MCF 10A (cell line): ENCODE data around the gene IL36B. TPM values are rescaled to one million over a fixed set of nuclear protein-coding genes. Genes with fewer than 3 reads are reported as not detected.

Experiments used
- BruUV-seq: library from RNA; stranded (reverse); fragments of 400-500 nt; replicated peaks from 2 replicates; lab custom pipeline; 2021; lab: Mats Ljungman, UMichigan
- CTCF ChIA-PET: fragments of 300-600 bp; sonication (Branson Sonifier 250); formaldehyde crosslinking; extraction: SDS; loops from one replicate; lab custom pipeline; 2021; ENCODE audit warnings: antibody characterized with exemption, inconsistent platforms; lab: Yijun Ruan, JAX
- POLR2A ChIA-PET: fragments of 300-600, 350-650 bp; sonication (Branson Sonifier 250); formaldehyde crosslinking; extraction: SDS; loops from one replicate; lab custom pipeline; 2020; ENCODE audit warnings: antibody characterized with exemption, inconsistent platforms; lab: Yijun Ruan, JAX
- DNase-seq: peaks from one replicate; pipeline ENCODE4 v3.0.0-alpha.2; 2018; ENCODE audit not compliant: unreplicated experiment
- H3K27ac Mint-ChIP-seq: one replicate; pipeline ENCODE4 v1.8.0; 2022; ENCODE audit warnings: mild to moderate bottlenecking, low read depth, mixed read lengths; ENCODE audit not compliant: unreplicated experiment
- H3K27me3 Mint-ChIP-seq: one replicate; pipeline ENCODE4 v1.8.0; 2022; ENCODE audit warnings: mixed read lengths; ENCODE audit not compliant: insufficient read depth, unreplicated experiment
- H3K36me3 Mint-ChIP-seq: one replicate; pipeline ENCODE4 v1.8.0; 2022; ENCODE audit warnings: mild to moderate bottlenecking, moderate library complexity, mixed read lengths; ENCODE audit not compliant: insufficient read depth, unreplicated experiment
- H3K4me1 Mint-ChIP-seq: one replicate; pipeline ENCODE4 v1.8.0; 2022; ENCODE audit warnings: mixed read lengths; ENCODE audit not compliant: insufficient read depth, unreplicated experiment
- H3K4me3 Mint-ChIP-seq: one replicate; pipeline ENCODE4 v1.8.0; 2022; ENCODE audit warnings: mild to moderate bottlenecking, moderate library complexity, mixed read lengths; ENCODE audit not compliant: unreplicated experiment
- H3K9me3 Mint-ChIP-seq: one replicate; pipeline ENCODE4 v1.8.0; 2022; ENCODE audit warnings: mixed read lengths; ENCODE audit not compliant: unreplicated experiment
- intact Hi-C: fragments of 100-400 bp; cut with micrococcal nuclease; formaldehyde crosslinking; loops from 2 replicates; pipeline ENCODE4 v1.14.1; 2022
- total RNA-seq: library from RNA; stranded (reverse); gene quantifications from 2 replicates; pipeline ENCODE4 v1.2.3, GENCODE V29; 2022
- TF ChIP-seq, protein P1 (sequence below): fragments of 200-600 bp; IDR thresholded peaks from one replicate; pipeline ENCODE4 v1.8.0; 2022; ENCODE audit warnings: antibody characterized with exemption, mild to moderate bottlenecking; ENCODE audit not compliant: unreplicated experiment

Gene IL36B
- total RNA-seq, 1 experiment from 2014 or later: not detected

DNA sequence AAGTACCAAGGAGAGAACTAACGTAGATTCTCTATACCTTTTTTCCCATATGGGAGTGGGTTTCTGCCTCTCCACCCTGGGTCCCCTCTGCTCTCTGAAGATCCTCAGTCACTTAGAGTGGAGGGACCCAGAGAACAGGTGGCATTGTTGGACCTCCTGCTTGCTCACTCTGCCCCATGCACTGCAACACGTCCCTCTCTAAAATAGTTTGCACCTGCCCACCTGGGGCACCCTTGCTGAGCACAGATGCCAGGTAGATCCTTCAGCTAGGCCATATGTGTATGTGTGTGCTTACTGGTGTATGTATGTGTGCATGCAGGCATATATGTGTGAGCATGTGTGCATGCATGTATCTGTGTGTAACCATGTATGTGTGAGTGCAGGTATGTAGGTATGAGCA lies 8.6 kb upstream of the IL36B start:
- Mint-ChIP-seq H3K27ac (no peak overlapping the region), H3K36me3 (peaks cover 6% of the 10 kb centered on the region), H3K27me3 (no peaks in the 10 kb centered on the region), H3K9me3 (no peaks in the 10 kb centered on the region), H3K4me1 (no peaks in the 10 kb centered on the region), H3K4me3 (no peak overlapping the region)
- intact Hi-C loops: no loop called here
- CTCF ChIA-PET: interaction anchor here (0.7 to 1.3 kb wide), 2 partner anchors 15 to 51 kb away, joined by 3 to 4 read pairs; no protein-coding TSS in a partner anchor
- BruUV-seq: no TSS peak
- TF ChIP-seq, protein P1, sequence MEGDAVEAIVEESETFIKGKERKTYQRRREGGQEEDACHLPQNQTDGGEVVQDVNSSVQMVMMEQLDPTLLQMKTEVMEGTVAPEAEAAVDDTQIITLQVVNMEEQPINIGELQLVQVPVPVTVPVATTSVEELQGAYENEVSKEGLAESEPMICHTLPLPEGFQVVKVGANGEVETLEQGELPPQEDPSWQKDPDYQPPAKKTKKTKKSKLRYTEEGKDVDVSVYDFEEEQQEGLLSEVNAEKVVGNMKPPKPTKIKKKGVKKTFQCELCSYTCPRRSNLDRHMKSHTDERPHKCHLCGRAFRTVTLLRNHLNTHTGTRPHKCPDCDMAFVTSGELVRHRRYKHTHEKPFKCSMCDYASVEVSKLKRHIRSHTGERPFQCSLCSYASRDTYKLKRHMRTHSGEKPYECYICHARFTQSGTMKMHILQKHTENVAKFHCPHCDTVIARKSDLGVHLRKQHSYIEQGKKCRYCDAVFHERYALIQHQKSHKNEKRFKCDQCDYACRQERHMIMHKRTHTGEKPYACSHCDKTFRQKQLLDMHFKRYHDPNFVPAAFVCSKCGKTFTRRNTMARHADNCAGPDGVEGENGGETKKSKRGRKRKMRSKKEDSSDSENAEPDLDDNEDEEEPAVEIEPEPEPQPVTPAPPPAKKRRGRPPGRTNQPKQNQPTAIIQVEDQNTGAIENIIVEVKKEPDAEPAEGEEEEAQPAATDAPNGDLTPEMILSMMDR: no peak
- POLR2A ChIA-PET: no interaction called here
- no peak for DNase-seq

DNA sequence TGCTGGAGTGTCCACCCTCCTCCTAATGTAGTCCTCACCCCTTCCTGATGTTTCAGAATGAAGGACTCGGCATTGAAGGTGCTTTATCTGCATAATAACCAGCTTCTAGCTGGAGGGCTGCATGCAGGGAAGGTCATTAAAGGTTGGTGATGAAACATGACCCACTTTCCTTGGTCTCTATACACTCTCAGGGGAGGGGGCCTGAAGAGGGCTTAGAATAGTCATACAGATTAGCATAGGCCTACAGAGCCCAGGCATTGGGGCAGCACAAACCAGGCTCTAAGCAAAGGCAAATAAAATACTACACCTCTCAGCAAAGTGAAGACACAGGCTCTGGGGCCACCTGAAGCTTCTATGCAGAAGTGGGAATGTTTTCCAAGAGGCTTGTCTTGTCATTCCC lies 8.1 kb upstream of the IL36B start:
- POLR2A ChIA-PET: no interaction called here
- intact Hi-C loops: no loop called here
- Mint-ChIP-seq H3K27ac (no peak overlapping the region), H3K36me3 (peaks cover 6% of the 10 kb centered on the region), H3K4me1 (no peaks in the 10 kb centered on the region), H3K27me3 (no peaks in the 10 kb centered on the region), H3K9me3 (no peaks in the 10 kb centered on the region), H3K4me3 (no peak overlapping the region)
- TF ChIP-seq, protein P1: no peak
- no TSS peak for BruUV-seq
- CTCF ChIA-PET: interaction anchor here (0.7 to 1.3 kb wide), 2 partner anchors 14 to 20 kb away, joined by 3 read pairs; no protein-coding TSS in a partner anchor
- no peak for DNase-seq

DNA sequence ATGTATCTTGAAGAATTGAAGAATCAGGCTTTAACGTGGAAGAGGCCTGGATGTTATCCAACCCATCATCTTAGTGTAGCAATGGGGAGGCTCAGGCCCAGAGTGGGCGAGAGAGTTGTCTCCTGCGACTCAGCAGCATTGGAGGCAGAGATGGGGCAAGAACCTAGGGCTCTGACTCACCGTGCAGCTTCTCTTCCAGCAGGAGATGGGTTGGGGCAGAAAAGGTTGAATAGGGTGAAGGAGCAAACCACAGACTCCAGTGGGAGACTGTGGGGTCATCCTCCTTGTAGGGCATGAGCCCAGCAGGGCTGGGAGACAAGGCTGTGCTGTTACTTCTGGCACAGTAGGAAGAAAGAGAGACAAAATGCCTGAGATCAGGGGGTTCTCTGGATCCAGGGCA lies 7.7 kb upstream of the IL36B start:
- TF ChIP-seq, protein P1: no peak
- BruUV-seq: no TSS peak
- Mint-ChIP-seq H3K4me3 (no peak overlapping the region), H3K27me3 (no peaks in the 10 kb centered on the region), H3K27ac (no peak overlapping the region), H3K36me3 (peaks cover 5% of the 10 kb centered on the region), H3K9me3 (no peaks in the 10 kb centered on the region), H3K4me1 (no peaks in the 10 kb centered on the region)
- no peak for DNase-seq
- POLR2A ChIA-PET: no interaction called here
- CTCF ChIA-PET: interaction anchor here (0.6 to 1.3 kb wide), 4 partner anchors 14 to 138 kb away, joined by 3 to 4 read pairs (median 3); no protein-coding TSS in a partner anchor
- intact Hi-C loops: no loop called here

DNA sequence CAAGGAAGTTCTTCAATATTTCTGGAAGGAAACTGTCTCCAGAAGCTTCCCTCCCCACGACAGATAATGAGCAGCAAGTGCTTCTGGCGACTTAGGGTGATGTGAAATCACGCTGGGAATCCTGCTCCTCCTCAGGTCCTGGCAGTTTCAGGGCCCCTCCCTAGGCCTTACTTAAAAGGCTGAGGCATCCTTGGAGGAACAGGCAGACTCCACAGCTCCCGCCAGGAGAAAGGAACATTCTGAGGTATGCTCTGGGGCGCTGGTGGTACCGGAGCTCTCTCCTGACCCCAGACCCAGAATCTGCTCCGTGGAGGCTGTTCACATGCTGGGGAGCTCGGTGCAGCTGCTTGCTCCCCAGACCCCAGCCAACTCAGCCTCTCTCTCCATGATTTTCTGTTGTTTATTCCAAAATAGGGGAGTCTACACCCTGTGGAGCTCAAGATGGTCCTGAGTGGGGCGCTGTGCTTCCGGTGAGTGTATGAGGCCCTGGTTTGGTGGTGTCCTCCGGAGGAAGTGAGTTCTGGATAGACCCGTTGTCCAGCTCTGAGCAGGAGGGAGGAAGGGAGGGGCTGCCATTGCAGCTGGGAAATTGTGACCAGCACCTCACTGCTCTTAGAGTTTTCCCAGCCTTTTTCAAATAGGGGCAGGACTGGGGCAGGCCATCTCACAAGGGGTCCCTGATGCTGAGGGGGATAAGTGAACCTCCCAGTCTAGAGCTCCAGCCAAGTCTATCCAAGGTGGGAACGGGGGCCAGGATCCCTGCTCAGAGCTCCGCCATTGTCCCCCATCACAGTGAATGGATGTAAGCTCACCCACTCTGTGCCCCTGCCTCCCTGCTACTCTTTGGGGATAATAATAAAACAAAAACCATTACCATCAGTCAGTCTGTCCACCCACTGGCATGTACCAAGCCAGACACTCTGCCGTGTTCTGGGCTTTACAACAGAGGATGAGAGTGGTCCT lies 6.6 kb upstream of the IL36B start, which contains the start of gene IL36RN:
Gene IL36RN, plus strand, starts transcription at position 201 of the 963 bp plus-strand sequence. Its CDS starts 241 bp downstream, at position 442.
- no peak for DNase-seq
- intact Hi-C loops: no loop called here
- POLR2A ChIA-PET: no interaction called here
- TF ChIP-seq, protein P1: no peak
- no peaks in the 10 kb centered on the region for H3K36me3 Mint-ChIP-seq
- H3K4me1 Mint-ChIP-seq: no peaks in the 10 kb centered on the region
- CTCF ChIA-PET: interaction anchor here (1.2 to 1.6 kb wide), 2 partner anchors 18 to 139 kb away, joined by 4 to 6 read pairs; no protein-coding TSS in a partner anchor
- H3K27me3 Mint-ChIP-seq: no peaks in the 10 kb centered on the region
- H3K4me3 Mint-ChIP-seq: no peak within 1 kb of the TSS
- H3K9me3 Mint-ChIP-seq: peaks cover 1% of the 10 kb centered on the region
- no peak within 1 kb of the TSS for H3K27ac Mint-ChIP-seq
- no TSS peak for BruUV-seq
